Measurements from ENCODE around the gene C14orf132. TPM values are rescaled to one million over a fixed set of nuclear protein-coding genes. Genes with fewer than 3 reads are reported as not detected.

Gene C14orf132
- total and polyA plus RNA-seq, 10 of the 15 experiments (the other 5 are each of a cell fraction or from before 2014, with no cell fraction given): under 0.01 to 1.2 (median 0.03) TPM; not detected in 2

GRCh38 chr14:96030108-96030760, 8.9 kb upstream of the C14orf132 start:
- no peak for TF ChIP-seq CEBPB (IDR thresholded peaks at IDR 0.05; ENCODE audit: borderline replicate concordance in 1 of 2, low read depth in 2 of 2, low read length in 2 of 2)
- TF ChIP-seq BACH1 (IDR thresholded peaks at IDR 0.05; ENCODE audit: borderline replicate concordance): no peak
- no peak for TF ChIP-seq SREBF1 (IDR thresholded peaks at IDR 0.05; ENCODE audit: low read length)
- no peak for TF ChIP-seq YY1 (IDR thresholded peaks at IDR 0.05; ENCODE audit: low read depth, low read length)
- TF ChIP-seq FOXM1 (IDR thresholded peaks at IDR 0.05; ENCODE audit: low read depth, low read length): no peak
- TF ChIP-seq SRF (IDR thresholded peaks at IDR 0.05; ENCODE audit: low read depth in 2 of 2, low read length in 2 of 2): no peak
- TF ChIP-seq MXI1 (IDR thresholded peaks at IDR 0.05; ENCODE audit: low read depth, low read length): no peak
- no peak for TF ChIP-seq PBX3 (IDR thresholded peaks at IDR 0.05; ENCODE audit: insufficient replicate concordance, low read depth, low read length)
- no peak for TF ChIP-seq NR2C1 (IDR thresholded peaks at IDR 0.05)
- TF ChIP-seq RFX5 (IDR thresholded peaks at IDR 0.05; ENCODE audit: low read depth, low read length): no peak
- no peak for TF ChIP-seq ATF7 (IDR thresholded peaks at IDR 0.05; ENCODE audit: low read depth)
- no peak for TF ChIP-seq FOS (IDR thresholded peaks at IDR 0.05; ENCODE audit: borderline replicate concordance, extremely low read depth, insufficient read length)
- TF ChIP-seq IRF5 (IDR thresholded peaks at IDR 0.05; ENCODE audit: borderline replicate concordance): no peak
- no peak for TF ChIP-seq KDM1A (IDR thresholded peaks at IDR 0.05; ENCODE audit: borderline replicate concordance)
- TF ChIP-seq ZNF274 (IDR thresholded peaks at IDR 0.05; ENCODE audit: insufficient read depth, insufficient read length): no peak
- no peak for TF ChIP-seq GATAD2B (conservative IDR thresholded peaks at IDR 0.05; ENCODE audit: low read depth)
- Histone ChIP-seq H4K20me1 (ENCODE audit: control insufficient read depth, insufficient read depth) (no peaks in the 10 kb centered on the region), H2AFZ (ENCODE audit: control insufficient read depth, low read depth, low read length) (no peak overlapping the region), H3K27me3 (replicated peaks in 1 of 2; ENCODE audit: control insufficient read depth in 2 of 2, insufficient read depth in 2 of 2, low read length in 1 of 2) (peaks cover 0 to 3% of the 10 kb centered on the region in 2 experiments; a peak in 2 of 4 replicates), H3K4me1 (ENCODE audit: control insufficient read depth, insufficient read depth, low read length) (no peaks in the 10 kb centered on the region), H3K4me2 (ENCODE audit: control insufficient read depth, insufficient read depth) (no peak overlapping the region), H3K27ac (ENCODE audit: control insufficient read depth, insufficient read depth) (no peak overlapping the region), H3K9me3 (replicated peaks; ENCODE audit: control insufficient read depth, insufficient read depth, low read length) (no peaks in the 10 kb centered on the region), H3K4me3 (no peak overlapping the region), H3K9ac (ENCODE audit: control insufficient read depth, insufficient read depth, low read length) (no peak overlapping the region), H3K79me2 (ENCODE audit: control insufficient read depth, insufficient read depth, low read length) (no peaks in the 10 kb centered on the region), H3K36me3 (ENCODE audit: control insufficient read depth in 2 of 2, insufficient read depth in 2 of 2, low read length in 1 of 2) (no peaks in the 10 kb centered on the region)
- no peak for FAIRE-seq
- SMC1A ChIA-PET (ENCODE audit: uncharacterized antibody, unreplicated experiment): no interaction called here
- POLR2A ChIA-PET: no interaction called here
- RAD21 ChIA-PET (ENCODE audit: unreplicated experiment): no interaction called here
- intact Hi-C loops (cut with micrococcal nuclease; ENCODE audit: unreplicated experiment) (no loop called here), in situ Hi-C loops (cut with MboI) (no loop called here)
- CTCF ChIA-PET: no interaction called here
- WGBS (ENCODE audit: insufficient coverage, insufficient replicate concordance, low lambda C conversion rate, missing lambda C conversion rate): 18% methylated on average over 11 of the region's 11 CpGs
- DNase-seq (ENCODE audit: low read depth, low spot score): no peak
- ATAC-seq: no peak
- BruUV-seq (replicated peaks): no TSS peak
